GM19324 (cell line): ENCODE results near the gene PRKAG2.
"Not testable (repeated sequence)": the region's sequence is repeated elsewhere in the genome, so short reads cannot be mapped to it uniquely, and the experiment has no call there.

Experiments
- ATAC-seq: cut with Tn5 transposase; IDR thresholded peaks from one replicate; pipeline ENCODE4 v1.9.1; 2021; ENCODE audit warnings: mild to moderate bottlenecking, moderate library complexity; ENCODE audit not compliant: unreplicated experiment, low FRiP score

Gene PRKAG2

GRCh38 chr7:151758622-151759540 is 118.0 kb downstream of the PRKAG2 start:
- no peak for ATAC-seq

- no peak for ATAC-seq
Observed at GRCh38 chr7:151757274-151757673, 119.6 kb downstream of the PRKAG2 start.

- no peak for ATAC-seq
Observed at GRCh38 chr7:151756866-151757265, 120.0 kb downstream of the PRKAG2 start.

GRCh38 chr7:151756076-151756731 is 120.7 kb downstream of the PRKAG2 start:
- no peak for ATAC-seq

- no peak for ATAC-seq
Observed at GRCh38 chr7:151755131-151755801, 121.6 kb downstream of the PRKAG2 start.

GRCh38 chr7:151754688-151755130 is 122.2 kb downstream of the PRKAG2 start:
- ATAC-seq, result no peak

- no peak for ATAC-seq
Observed at GRCh38 chr7:151754142-151754590, 122.7 kb downstream of the PRKAG2 start.

- no peak for ATAC-seq
Observed at GRCh38 chr7:151752816-151753595, 123.9 kb downstream of the PRKAG2 start.

GRCh38 chr7:151752037-151752436 is 124.9 kb downstream of the PRKAG2 start:
- no peak for ATAC-seq

GRCh38 chr7:151748733-151749132 is 128.2 kb downstream of the PRKAG2 start:
- no peak for ATAC-seq

- not testable (repeated sequence) for ATAC-seq
Observed at GRCh38 chr7:151748021-151748420, 128.9 kb downstream of the PRKAG2 start.

- no peak for ATAC-seq
Observed at GRCh38 chr7:151745706-151746105, 131.2 kb downstream of the PRKAG2 start.

GRCh38 chr7:151744656-151745638 is 132.0 kb downstream of the PRKAG2 start:
- ATAC-seq, result no peak

- no peak for ATAC-seq
Observed at GRCh38 chr7:151744051-151744580, 132.8 kb downstream of the PRKAG2 start.

- no peak for ATAC-seq
Observed at GRCh38 chr7:151743481-151743983, 133.4 kb downstream of the PRKAG2 start.

GRCh38 chr7:151742713-151743480 is 134.0 kb downstream of the PRKAG2 start:
- no peak for ATAC-seq

- no peak for ATAC-seq
Observed at GRCh38 chr7:151741585-151741984, 135.3 kb downstream of the PRKAG2 start.
